Measurements from ENCODE around the gene NUP50. TPM values are rescaled to one million over a fixed set of nuclear protein-coding genes. Genes with fewer than 3 reads are reported as not detected.
A peak's percentile ranks its signal among the peaks of the same experiment; 100 is the strongest.

NUP50 gene
- total RNA-seq, 3 donors from 2014 or later (not counting 1 experiment from before 2014, with no cell fraction given): 63.9 to 99.4 (median 98.6) TPM

GRCh38 chr22:45144916-45145315 is 18.8 kb upstream of the NUP50 start:
- H3K27me3 Mint-ChIP-seq (ENCODE audit: low read depth in 2 of 2): no peaks in the 10 kb centered on the region
- no peak overlapping the region for H3K4me3 Mint-ChIP-seq
- DNase-seq (no peak), ATAC-seq (no peak)
- H3K4me1 Mint-ChIP-seq: peaks cover 0 to 5% of the 10 kb centered on the region in 2 donors
- Histone ChIP-seq H3K4me3 (ENCODE audit: low read length) (no peak overlapping the region), H3K4me1 (ENCODE audit: control insufficient read depth, insufficient read depth, low read length) (no peaks in the 10 kb centered on the region), H3K27ac (ENCODE audit: low read length) (no peak overlapping the region), H3K36me3 (ENCODE audit: control insufficient read depth, insufficient read depth, low read length) (peaks cover 7% of the 10 kb centered on the region), H3K9me3 (ENCODE audit: control insufficient read depth, insufficient read depth, low read length) (no peaks in the 10 kb centered on the region), H3K27me3 (ENCODE audit: control insufficient read depth, insufficient read depth, low read length) (no peaks in the 10 kb centered on the region)
- intact Hi-C loops (cut with micrococcal nuclease): no loop called here
- no CpG with 5 or more reads among the region's 1 CpG for WGBS (ENCODE audit: insufficient coverage)
- H3K36me3 Mint-ChIP-seq: no peaks in the 10 kb centered on the region
- no peak overlapping the region for H3K27ac Mint-ChIP-seq
- no peak for TF ChIP-seq CTCF (IDR thresholded peaks at IDR 0.05)
- H3K9me3 Mint-ChIP-seq: no peaks in the 10 kb centered on the region

DNA sequence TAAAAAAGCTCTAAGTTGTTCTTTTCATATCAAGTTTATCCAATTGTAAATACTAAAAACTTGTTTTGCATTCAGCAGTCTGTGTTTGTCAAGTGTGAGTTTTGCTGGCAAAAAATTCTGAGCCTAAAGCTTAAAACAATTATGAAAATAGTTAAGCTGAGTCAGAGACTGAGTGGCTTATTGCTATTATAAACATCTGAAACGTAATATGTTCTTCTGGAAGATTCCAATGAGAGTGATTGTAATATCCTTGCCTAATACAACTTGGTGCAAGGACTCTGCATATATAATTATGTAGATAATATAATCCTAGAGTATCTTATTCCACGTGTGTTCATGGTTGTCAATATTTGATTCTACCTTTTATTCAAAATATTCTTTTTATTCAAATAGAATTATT is 14.1 kb upstream of the NUP50 start:
- no peak overlapping the region for H3K4me3 ChIP-seq (ENCODE audit: low read length)
- H3K9me3 ChIP-seq (ENCODE audit: control insufficient read depth, insufficient read depth, low read length): no peaks in the 10 kb centered on the region
- DNase-seq: no peak
- WGBS (ENCODE audit: insufficient coverage): no CpG with 5 or more reads among the region's 2 CpGs
- H3K9me3 Mint-ChIP-seq: no peaks in the 10 kb centered on the region
- no peaks in the 10 kb centered on the region for H3K4me1 ChIP-seq (ENCODE audit: control insufficient read depth, insufficient read depth, low read length)
- H3K36me3 ChIP-seq (ENCODE audit: control insufficient read depth, insufficient read depth, low read length): peaks cover 12% of the 10 kb centered on the region
- H3K27ac ChIP-seq (ENCODE audit: low read length): no peak overlapping the region
- H3K27ac Mint-ChIP-seq: no peak overlapping the region
- TF ChIP-seq CTCF (IDR thresholded peaks at IDR 0.05): no peak
- no peaks in the 10 kb centered on the region for H3K27me3 ChIP-seq (ENCODE audit: control insufficient read depth, insufficient read depth, low read length)
- H3K27me3 Mint-ChIP-seq (ENCODE audit: low read depth in 2 of 2): no peaks in the 10 kb centered on the region
- H3K36me3 Mint-ChIP-seq: peaks cover 8% of the 10 kb centered on the region
- peaks cover 6 to 18% of the 10 kb centered on the region in 2 donors for H3K4me1 Mint-ChIP-seq
- ATAC-seq: no peak
- intact Hi-C loops (cut with micrococcal nuclease): no loop called here
- H3K4me3 Mint-ChIP-seq: no peak overlapping the region

DNA sequence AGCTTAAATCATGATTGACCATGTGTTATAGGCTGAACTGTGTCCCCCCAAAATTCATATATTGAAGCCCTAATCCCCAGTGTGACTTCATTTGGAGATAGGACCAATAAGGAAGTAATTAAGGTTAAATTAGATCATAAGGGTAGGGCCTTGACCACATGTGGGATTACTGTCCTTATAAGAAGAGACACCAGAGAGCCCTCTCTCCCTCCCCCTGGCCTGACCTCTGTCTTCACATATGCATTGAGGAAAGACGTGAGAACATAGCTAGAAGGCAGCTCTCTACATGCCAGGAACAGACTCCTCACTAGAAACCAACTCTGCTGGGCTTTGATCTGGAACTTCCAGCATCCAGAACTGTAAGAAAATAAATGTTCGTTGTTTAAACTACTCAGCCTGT is 13.6 kb upstream of the NUP50 start:
- no peak for TF ChIP-seq CTCF (IDR thresholded peaks at IDR 0.05)
- Mint-ChIP-seq H3K4me1 (peaks cover 6 to 20% of the 10 kb centered on the region in 2 donors), H3K36me3 (peaks cover 8% of the 10 kb centered on the region), H3K4me3 (no peak overlapping the region), H3K27ac (no peak overlapping the region), H3K27me3 (ENCODE audit: low read depth in 2 of 2) (no peaks in the 10 kb centered on the region), H3K9me3 (no peaks in the 10 kb centered on the region)
- Histone ChIP-seq H3K9me3 (ENCODE audit: control insufficient read depth, insufficient read depth, low read length) (no peaks in the 10 kb centered on the region), H3K27ac (ENCODE audit: low read length) (no peak overlapping the region), H3K4me1 (ENCODE audit: control insufficient read depth, insufficient read depth, low read length) (no peaks in the 10 kb centered on the region), H3K36me3 (ENCODE audit: control insufficient read depth, insufficient read depth, low read length) (peaks cover 12% of the 10 kb centered on the region), H3K4me3 (ENCODE audit: low read length) (no peak overlapping the region), H3K27me3 (ENCODE audit: control insufficient read depth, insufficient read depth, low read length) (no peaks in the 10 kb centered on the region)
- DNase-seq (no peak), ATAC-seq (no peak)
- WGBS (ENCODE audit: insufficient coverage): 55% methylated on average over 1 of the region's 2 CpGs
- intact Hi-C loops (cut with micrococcal nuclease): no loop called here

- Histone ChIP-seq H3K4me3 (ENCODE audit: low read length) (no peak overlapping the region), H3K36me3 (ENCODE audit: control insufficient read depth, insufficient read depth, low read length) (peaks cover 12% of the 10 kb centered on the region), H3K4me1 (ENCODE audit: control insufficient read depth, insufficient read depth, low read length) (no peaks in the 10 kb centered on the region), H3K27me3 (ENCODE audit: control insufficient read depth, insufficient read depth, low read length) (no peaks in the 10 kb centered on the region), H3K27ac (ENCODE audit: low read length) (no peak overlapping the region), H3K9me3 (ENCODE audit: control insufficient read depth, insufficient read depth, low read length) (no peaks in the 10 kb centered on the region)
- Mint-ChIP-seq H3K9me3 (no peaks in the 10 kb centered on the region), H3K4me3 (no peak overlapping the region), H3K4me1 (peaks cover 6 to 20% of the 10 kb centered on the region in 2 donors), H3K27ac (peak overlapping the region in 1 of 2 donors; percentile 9), H3K36me3 (peaks cover 8% of the 10 kb centered on the region), H3K27me3 (ENCODE audit: low read depth in 2 of 2) (no peaks in the 10 kb centered on the region)
- ATAC-seq (no peak), DNase-seq (no peak)
- intact Hi-C loops (cut with micrococcal nuclease): no loop called here
- 42% methylated on average over 6 of the region's 6 CpGs for WGBS (ENCODE audit: insufficient coverage)
- TF ChIP-seq CTCF (IDR thresholded peaks at IDR 0.05): no peak
These were observed 12.2 kb upstream of the NUP50 start for GRCh38 chr22:45151503-45151902.

Data from natural killer cell (primary cell).